IPS-NIHi11 (cell line): ENCODE results near the gene ELOVL6.

Source experiments
- DNase-seq: peaks from one replicate; pipeline ENCODE4 v3.0.0; 2012; ENCODE audit warnings: mixed read lengths, low spot score

The ELOVL6 gene

GRCh38 chr4:110025056-110025455, 173.4 kb downstream of the ELOVL6 start:
- DNase-seq: no peak

GRCh38 chr4:110022457-110022856, 176.0 kb downstream of the ELOVL6 start:
- DNase-seq: no peak

GRCh38 chr4:110020646-110021443, 177.6 kb downstream of the ELOVL6 start:
- no peak for DNase-seq

GRCh38 chr4:110020139-110020538, 178.3 kb downstream of the ELOVL6 start:
- no peak for DNase-seq

- no peak for DNase-seq
Observed at GRCh38 chr4:110019153-110019552, 179.3 kb downstream of the ELOVL6 start.

GRCh38 chr4:110014233-110014632, 184.2 kb downstream of the ELOVL6 start:
- no peak for DNase-seq

- no peak for DNase-seq
Observed at GRCh38 chr4:110012917-110013316, 185.5 kb downstream of the ELOVL6 start.

- no peak for DNase-seq
Observed at GRCh38 chr4:110010797-110011196, 187.6 kb downstream of the ELOVL6 start.

GRCh38 chr4:110009550-110009949, 188.9 kb downstream of the ELOVL6 start:
- DNase-seq: no peak

- no peak for DNase-seq
Observed at GRCh38 chr4:110008540-110008939, 189.9 kb downstream of the ELOVL6 start.

GRCh38 chr4:110007217-110007616, 191.2 kb downstream of the ELOVL6 start:
- no peak for DNase-seq

- DNase-seq: peak; percentile 62
Observed at GRCh38 chr4:110005461-110006056, 192.9 kb downstream of the ELOVL6 start.

- DNase-seq: no peak
Observed at GRCh38 chr4:110004556-110004955, 193.9 kb downstream of the ELOVL6 start.

- DNase-seq: no peak
Observed at GRCh38 chr4:110003401-110004187, 194.8 kb downstream of the ELOVL6 start.

- no peak for DNase-seq
Observed at GRCh38 chr4:110002326-110002725, 196.1 kb downstream of the ELOVL6 start.

GRCh38 chr4:109999585-109999912, 198.9 kb downstream of the ELOVL6 start:
- no peak for DNase-seq

- peak; percentile 59 for DNase-seq
Observed at GRCh38 chr4:109998867-109999584, 199.4 kb downstream of the ELOVL6 start.

- DNase-seq: no peak
Observed at GRCh38 chr4:109996526-109996925, 201.9 kb downstream of the ELOVL6 start.
